ENCODE data around the gene ARID1B. TPM values are rescaled to one million over a fixed set of nuclear protein-coding genes. Genes with fewer than 3 reads are reported as not detected.

Gene ARID1B
- total RNA-seq, 1 experiment from 2014 or later: 13.9 TPM

GRCh38 chr6:156808287-156808686, 31.1 kb downstream of the ARID1B start:
- no peak overlapping the region for H3K27ac ChIP-seq
- H3K4me1 ChIP-seq (replicated peaks): 0 out of 2 replicates have a peak, but pooled peaks cover 7% of the 10 kb centered on the region
- no peaks in the 10 kb centered on the region for H3K27me3 ChIP-seq (replicated peaks)
- DNase-seq (ENCODE audit: low read depth in 1 of 2, low spot score in 2 of 2): no peak
- H3K4me3 ChIP-seq: no peak overlapping the region
- no peaks in the 10 kb centered on the region for H3K36me3 ChIP-seq
- no peaks in the 10 kb centered on the region for H3K9me3 ChIP-seq (replicated peaks)

DNA sequence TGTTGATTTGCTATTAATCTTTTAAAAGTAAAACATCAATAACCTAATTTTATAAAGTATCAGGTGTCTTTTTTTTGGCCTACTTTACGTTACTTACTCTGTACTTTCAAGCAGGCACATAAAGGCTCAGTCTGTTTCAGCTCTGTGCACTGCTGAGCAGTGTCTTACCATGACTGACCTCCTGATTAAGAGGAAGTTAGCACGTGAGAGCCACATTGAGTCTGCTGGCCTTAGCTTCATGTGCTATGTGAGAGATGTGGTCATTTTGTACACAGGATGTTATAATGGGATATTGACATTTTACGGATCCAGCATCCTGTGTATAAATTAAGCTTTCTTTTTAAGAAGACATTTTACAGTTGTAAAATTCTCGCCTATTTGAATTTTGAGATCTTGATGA, 31.9 kb downstream of the ARID1B start:
- no peaks in the 10 kb centered on the region for H3K9me3 ChIP-seq (replicated peaks)
- no peaks in the 10 kb centered on the region for H3K36me3 ChIP-seq
- H3K4me3 ChIP-seq: no peak overlapping the region
- H3K4me1 ChIP-seq (replicated peaks): 0 out of 2 replicates have a peak, but pooled peaks cover 7% of the 10 kb centered on the region
- H3K27ac ChIP-seq: no peak overlapping the region
- no peak for DNase-seq (ENCODE audit: low read depth in 1 of 2, low spot score in 2 of 2)
- H3K27me3 ChIP-seq (replicated peaks): no peaks in the 10 kb centered on the region

- 0 out of 2 replicates have a peak, but pooled peaks cover 7% of the 10 kb centered on the region for H3K4me1 ChIP-seq (replicated peaks)
- no peaks in the 10 kb centered on the region for H3K27me3 ChIP-seq (replicated peaks)
- no peaks in the 10 kb centered on the region for H3K36me3 ChIP-seq
- no peak for DNase-seq (ENCODE audit: low read depth in 1 of 2, low spot score in 2 of 2)
- no peak overlapping the region for H3K27ac ChIP-seq
- H3K9me3 ChIP-seq (replicated peaks): no peaks in the 10 kb centered on the region
- H3K4me3 ChIP-seq: no peak overlapping the region
Measured at GRCh38 chr6:156809446-156810178, 32.4 kb downstream of the ARID1B start.

DNA sequence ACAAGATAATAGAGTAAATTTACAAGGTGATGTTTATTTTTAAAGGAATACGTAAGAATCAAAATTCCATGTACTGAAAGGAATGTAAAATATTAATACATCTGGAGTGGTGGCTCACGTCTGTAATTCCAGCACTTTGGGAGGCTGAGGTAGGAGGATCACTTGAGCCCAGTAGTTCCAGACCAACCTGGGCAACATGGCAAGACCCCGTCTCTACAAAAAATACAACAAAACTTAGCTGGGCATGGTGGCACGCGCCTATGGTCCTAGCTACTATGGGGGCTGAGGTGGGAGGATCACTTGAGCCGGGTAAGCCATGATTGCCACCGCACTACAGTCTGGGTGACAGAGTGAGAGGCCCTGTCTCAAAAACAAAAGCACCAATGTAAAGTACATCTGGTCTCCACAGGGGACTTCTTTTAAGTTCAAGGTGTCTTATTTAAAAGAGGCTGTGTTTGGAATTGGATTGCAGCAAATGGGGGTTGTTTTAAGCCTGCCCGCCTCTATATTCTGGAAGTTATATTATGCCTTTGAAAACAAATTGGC, 36.9 kb downstream of the ARID1B start:
- no peak overlapping the region for H3K27ac ChIP-seq
- no peaks in the 10 kb centered on the region for H3K4me1 ChIP-seq (replicated peaks)
- no peaks in the 10 kb centered on the region for H3K27me3 ChIP-seq (replicated peaks)
- no peak for DNase-seq (ENCODE audit: low read depth in 1 of 2, low spot score in 2 of 2)
- no peaks in the 10 kb centered on the region for H3K36me3 ChIP-seq
- H3K9me3 ChIP-seq (replicated peaks): no peaks in the 10 kb centered on the region
- no peak overlapping the region for H3K4me3 ChIP-seq

DNA sequence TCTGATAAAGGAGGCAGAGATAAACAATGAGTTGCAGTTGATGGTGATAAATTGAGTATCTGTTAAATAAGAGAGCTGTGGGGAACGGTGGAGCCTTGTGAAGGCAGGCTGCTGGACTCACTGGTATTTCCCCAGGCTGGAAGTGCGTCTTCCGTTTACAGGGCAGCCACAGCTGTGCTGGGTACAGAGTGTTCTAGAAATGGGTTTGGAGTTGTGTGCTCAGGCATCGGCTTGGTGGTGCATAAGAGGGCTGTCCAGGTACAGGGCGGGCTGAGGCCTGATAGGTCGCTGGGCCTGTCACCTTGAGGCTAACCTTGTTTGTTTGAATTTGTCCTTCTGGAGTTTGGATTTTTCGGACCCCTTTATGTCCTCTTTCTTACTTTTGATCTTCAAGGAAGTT, 39.3 kb downstream of the ARID1B start:
- no peak for DNase-seq (ENCODE audit: low read depth in 1 of 2, low spot score in 2 of 2)

GRCh38 chr6:156820089-156820798, 43.1 kb downstream of the ARID1B start:
- no peak overlapping the region for H3K27ac ChIP-seq
- no peaks in the 10 kb centered on the region for H3K36me3 ChIP-seq
- no peaks in the 10 kb centered on the region for H3K9me3 ChIP-seq (replicated peaks)
- no peak for DNase-seq (ENCODE audit: low read depth in 1 of 2, low spot score in 2 of 2)
- no peaks in the 10 kb centered on the region for H3K27me3 ChIP-seq (replicated peaks)
- no peak overlapping the region for H3K4me3 ChIP-seq
- H3K4me1 ChIP-seq (replicated peaks): peaks cover 7% of the 10 kb centered on the region

More for the DNA sequence above, 39.3 kb downstream of the ARID1B start:
- Histone ChIP-seq H3K4me3 (no peak overlapping the region), H3K27me3 (replicated peaks) (no peaks in the 10 kb centered on the region), H3K9me3 (replicated peaks) (no peaks in the 10 kb centered on the region), H3K27ac (no peak overlapping the region), H3K36me3 (no peaks in the 10 kb centered on the region), H3K4me1 (replicated peaks) (no peaks in the 10 kb centered on the region)

- Histone ChIP-seq H3K4me1 (replicated peaks) (peaks cover 7% of the 10 kb centered on the region), H3K9me3 (replicated peaks) (no peaks in the 10 kb centered on the region), H3K4me3 (no peak overlapping the region), H3K36me3 (no peaks in the 10 kb centered on the region), H3K27me3 (replicated peaks) (no peaks in the 10 kb centered on the region), H3K27ac (no peak overlapping the region)
- DNase-seq (ENCODE audit: low read depth in 1 of 2, low spot score in 2 of 2): no peak
Measured at GRCh38 chr6:156821707-156822106, 44.5 kb downstream of the ARID1B start.

DNA sequence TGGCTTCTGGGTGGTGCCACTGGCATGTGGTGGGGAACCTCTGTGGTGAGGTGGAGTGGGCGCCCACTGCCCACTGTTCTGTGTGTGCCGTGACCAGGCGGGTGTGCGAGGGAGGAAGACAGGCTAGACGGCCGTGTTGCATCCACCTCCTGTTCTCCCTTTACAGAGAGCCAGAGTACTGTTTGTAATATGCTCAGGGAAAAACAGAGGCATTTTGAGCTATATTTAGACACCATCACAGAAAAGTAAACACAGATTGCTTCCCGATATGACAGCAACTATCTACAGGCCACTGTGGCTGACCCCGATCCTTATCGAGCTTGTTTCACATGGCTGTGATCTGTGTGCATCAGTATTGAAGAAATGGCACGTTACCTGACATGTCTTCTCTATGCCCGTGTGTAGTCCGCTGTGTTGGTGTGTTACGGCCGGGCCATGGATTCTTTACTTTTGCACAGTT, 45.6 kb downstream of the ARID1B start:
- no peaks in the 10 kb centered on the region for H3K9me3 ChIP-seq (replicated peaks)
- no peak overlapping the region for H3K4me3 ChIP-seq
- no peaks in the 10 kb centered on the region for H3K27me3 ChIP-seq (replicated peaks)
- no peak overlapping the region for H3K27ac ChIP-seq
- no peaks in the 10 kb centered on the region for H3K36me3 ChIP-seq
- peaks cover 16% of the 10 kb centered on the region for H3K4me1 ChIP-seq (replicated peaks)
- DNase-seq (ENCODE audit: low read depth in 1 of 2, low spot score in 2 of 2): no peak

DNA sequence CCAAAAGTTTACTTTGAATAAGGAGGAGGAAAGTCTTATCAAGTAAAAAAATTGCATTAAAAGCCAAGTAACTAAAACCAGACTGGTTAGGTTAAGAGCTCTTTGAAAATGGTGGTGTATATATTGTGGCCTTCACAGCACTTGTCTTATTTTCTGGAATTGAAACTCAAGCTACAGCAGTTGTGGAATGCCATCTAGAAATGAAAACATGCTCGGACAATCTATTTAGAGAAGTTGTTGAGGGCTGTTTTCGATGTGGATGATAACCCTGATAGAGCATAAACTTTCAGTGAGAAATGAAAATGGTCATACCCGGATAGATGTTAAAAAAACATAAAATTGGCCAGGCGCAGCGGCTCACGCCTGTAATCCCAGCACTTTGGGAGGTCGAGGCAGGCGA, 47.0 kb downstream of the ARID1B start:
- H3K27me3 ChIP-seq (replicated peaks): no peaks in the 10 kb centered on the region
- no peak overlapping the region for H3K4me3 ChIP-seq
- DNase-seq (ENCODE audit: low read depth in 1 of 2, low spot score in 2 of 2): no peak
- no peak overlapping the region for H3K27ac ChIP-seq
- no peaks in the 10 kb centered on the region for H3K9me3 ChIP-seq (replicated peaks)
- H3K4me1 ChIP-seq (replicated peaks): peaks cover 27% of the 10 kb centered on the region
- H3K36me3 ChIP-seq: peaks cover 1% of the 10 kb centered on the region

DNA sequence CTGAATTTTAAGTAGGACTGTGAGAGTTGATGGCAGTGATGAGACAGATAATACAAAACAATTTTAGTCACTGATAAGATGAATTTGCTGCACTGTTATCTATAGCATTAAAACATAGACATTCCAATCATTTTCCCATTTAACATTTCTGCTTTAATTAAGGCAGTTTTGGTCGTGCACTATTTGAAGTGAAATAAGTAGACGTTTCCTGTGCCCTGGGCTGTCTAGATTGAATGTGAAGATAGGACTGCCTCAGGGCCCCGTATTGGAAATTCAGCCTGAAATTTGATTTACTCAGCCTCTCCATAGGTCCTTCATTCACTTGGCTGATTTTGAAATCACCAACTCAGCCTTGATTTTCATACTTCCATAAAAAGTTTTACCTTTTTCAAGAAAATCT, 48.3 kb downstream of the ARID1B start:
- no peak for DNase-seq (ENCODE audit: low read depth in 1 of 2, low spot score in 2 of 2)
- no peak overlapping the region for H3K27ac ChIP-seq
- H3K27me3 ChIP-seq (replicated peaks): no peaks in the 10 kb centered on the region
- H3K36me3 ChIP-seq: peaks cover 11% of the 10 kb centered on the region
- H3K4me3 ChIP-seq: no peak overlapping the region
- H3K9me3 ChIP-seq (replicated peaks): no peaks in the 10 kb centered on the region
- peaks cover 27% of the 10 kb centered on the region for H3K4me1 ChIP-seq (replicated peaks)

GRCh38 chr6:156826290-156826955, 49.2 kb downstream of the ARID1B start:
- H3K36me3 ChIP-seq: peaks cover 11% of the 10 kb centered on the region
- no peaks in the 10 kb centered on the region for H3K9me3 ChIP-seq (replicated peaks)
- H3K27ac ChIP-seq: no peak overlapping the region
- DNase-seq (ENCODE audit: low read depth in 1 of 2, low spot score in 2 of 2): no peak
- peaks cover 27% of the 10 kb centered on the region for H3K4me1 ChIP-seq (replicated peaks)
- no peak overlapping the region for H3K4me3 ChIP-seq
- no peaks in the 10 kb centered on the region for H3K27me3 ChIP-seq (replicated peaks)

DNA sequence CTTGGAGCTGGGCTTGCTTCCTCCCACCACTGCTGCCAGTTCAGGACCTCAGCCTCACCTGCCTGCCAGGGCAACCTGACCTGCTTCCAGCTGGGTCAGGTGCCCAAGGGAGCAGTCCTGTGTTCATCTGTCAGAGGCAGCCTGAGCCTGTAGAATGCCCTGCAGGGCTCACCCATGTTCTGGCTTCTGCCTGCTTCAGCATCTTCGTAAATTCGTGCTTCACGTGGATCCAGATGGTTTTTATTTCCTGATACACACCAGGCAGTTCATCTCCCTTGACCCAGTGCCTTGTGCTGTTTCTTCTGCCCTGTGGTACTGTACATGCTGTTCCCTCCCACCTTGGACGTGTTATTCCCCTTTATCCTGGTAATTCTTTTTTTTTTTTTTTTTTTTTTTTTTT, 50.2 kb downstream of the ARID1B start:
- Histone ChIP-seq H3K4me1 (replicated peaks) (peaks cover 25% of the 10 kb centered on the region), H3K36me3 (peaks cover 17% of the 10 kb centered on the region), H3K27ac (no peak overlapping the region), H3K4me3 (no peak overlapping the region), H3K27me3 (replicated peaks) (no peaks in the 10 kb centered on the region; the same call in 1 of the 2 replicates), H3K9me3 (replicated peaks) (no peaks in the 10 kb centered on the region)
- no peak for DNase-seq (ENCODE audit: low read depth in 1 of 2, low spot score in 2 of 2)

DNA sequence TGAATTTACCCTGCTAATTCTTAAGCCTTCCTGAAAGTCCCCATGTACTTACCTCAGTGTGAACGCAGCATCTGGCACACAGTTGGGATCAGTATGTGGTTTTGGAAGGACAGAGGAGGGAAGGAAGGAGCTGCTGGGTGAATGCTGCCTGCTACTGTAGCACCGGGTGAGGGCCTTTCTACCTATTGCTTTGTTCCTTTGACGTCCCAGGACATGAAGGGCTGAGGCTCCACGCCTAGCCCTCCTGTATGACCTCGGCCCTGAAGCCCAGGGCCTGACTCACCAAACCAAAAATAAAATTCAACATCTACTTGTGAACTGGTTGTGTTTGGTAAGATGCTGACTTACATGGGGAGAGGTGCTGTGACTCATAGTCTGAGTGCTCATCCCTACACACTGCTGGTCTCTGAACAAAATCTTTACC, 51.1 kb downstream of the ARID1B start:
- Histone ChIP-seq H3K4me1 (replicated peaks) (peaks cover 19% of the 10 kb centered on the region), H3K27me3 (replicated peaks) (no peaks in the 10 kb centered on the region; the same call in 1 of the 2 replicates), H3K4me3 (no peak overlapping the region), H3K36me3 (peaks cover 17% of the 10 kb centered on the region), H3K27ac (peak overlapping the region; percentile 80), H3K9me3 (replicated peaks) (no peaks in the 10 kb centered on the region)
- DNase-seq (ENCODE audit: low read depth in 1 of 2, low spot score in 2 of 2): peak; percentile 61 to 81
